ENCODE results near the gene CHIC2. TPM values are rescaled to one million over a fixed set of nuclear protein-coding genes. Genes with fewer than 3 reads are reported as not detected.
A peak's percentile ranks its signal among the peaks of the same experiment; 100 is the strongest.
"Not testable (repeated sequence)": the region's sequence is repeated elsewhere in the genome, so short reads cannot be mapped to it uniquely, and the experiment has no call there.

Gene CHIC2
- polyA plus RNA-seq, 1 donor from 2014 or later = 43.6 TPM

GRCh38 chr4:54058171-54058570, 6.2 kb downstream of the CHIC2 start:
- Mint-ChIP-seq H3K9me3 (no peaks in the 10 kb centered on the region), H3K4me1 (peaks cover 50 to 67% (median 66%) of the 10 kb centered on the region in 3 donors), H3K36me3 (no peaks in the 10 kb centered on the region), H3K27me3 (no peaks in the 10 kb centered on the region), H3K4me3 (peak overlapping the region; percentile 8 to 88 (median 42)), H3K27ac (peak overlapping the region in 2 of 3 donors; percentile 4 to 12)

- Mint-ChIP-seq H3K36me3 (peaks cover 3% of the 10 kb centered on the region), H3K4me3 (peak overlapping the region in 1 of 4 donors; percentile 13), H3K4me1 (peaks cover 40 to 56% (median 56%) of the 10 kb centered on the region in 3 donors), H3K9me3 (no peaks in the 10 kb centered on the region), H3K27ac (peak overlapping the region in 1 of 3 donors; percentile 15), H3K27me3 (no peaks in the 10 kb centered on the region)
Observed at GRCh38 chr4:54056360-54056759, 8.0 kb downstream of the CHIC2 start.

GRCh38 chr4:54055494-54055893, 8.9 kb downstream of the CHIC2 start:
- Mint-ChIP-seq H3K27ac (no peak overlapping the region), H3K4me1 (peaks cover 39 to 57% (median 56%) of the 10 kb centered on the region in 3 donors), H3K36me3 (peaks cover 6% of the 10 kb centered on the region), H3K9me3 (no peaks in the 10 kb centered on the region), H3K4me3 (no peak overlapping the region), H3K27me3 (no peaks in the 10 kb centered on the region)

GRCh38 chr4:54054501-54054900, 9.9 kb downstream of the CHIC2 start:
- H3K9me3 Mint-ChIP-seq = no peaks in the 10 kb centered on the region
- H3K4me1 Mint-ChIP-seq = peaks cover 31 to 52% (median 49%) of the 10 kb centered on the region in 3 donors
- H3K4me3 Mint-ChIP-seq = no peak overlapping the region
- no peak overlapping the region for H3K27ac Mint-ChIP-seq
- peaks cover 7% of the 10 kb centered on the region for H3K36me3 Mint-ChIP-seq
- H3K27me3 Mint-ChIP-seq = no peaks in the 10 kb centered on the region

GRCh38 chr4:54053322-54053721, 11.1 kb downstream of the CHIC2 start:
- H3K4me3 Mint-ChIP-seq, H3K9me3 Mint-ChIP-seq, H3K27me3 Mint-ChIP-seq, H3K27ac Mint-ChIP-seq: not testable (repeated sequence)
- Mint-ChIP-seq H3K4me1 (peaks cover 29 to 50% (median 48%) of the 10 kb centered on the region in 3 donors), H3K36me3 (peaks cover 11% of the 10 kb centered on the region)

- Mint-ChIP-seq H3K27me3 (no peaks in the 10 kb centered on the region), H3K4me3 (no peak overlapping the region), H3K9me3 (no peaks in the 10 kb centered on the region), H3K27ac (no peak overlapping the region), H3K36me3 (peaks cover 17% of the 10 kb centered on the region), H3K4me1 (peaks cover 15 to 25% (median 23%) of the 10 kb centered on the region in 3 donors)
Observed at GRCh38 chr4:54050214-54050904, 14.0 kb downstream of the CHIC2 start.

- H3K27ac Mint-ChIP-seq, H3K9me3 Mint-ChIP-seq, H3K27me3 Mint-ChIP-seq, H3K4me1 Mint-ChIP-seq, H3K4me3 Mint-ChIP-seq: not testable (repeated sequence)
- peaks cover 29% of the 10 kb centered on the region for H3K36me3 Mint-ChIP-seq
Observed at GRCh38 chr4:54043630-54044029, 20.8 kb downstream of the CHIC2 start.

GRCh38 chr4:54041933-54042332, 22.5 kb downstream of the CHIC2 start:
- peaks cover 8% of the 10 kb centered on the region in 3 donors for H3K4me1 Mint-ChIP-seq
- H3K27ac Mint-ChIP-seq = no peak overlapping the region
- no peak overlapping the region for H3K4me3 Mint-ChIP-seq
- H3K36me3 Mint-ChIP-seq = peaks cover 27% of the 10 kb centered on the region
- no peaks in the 10 kb centered on the region for H3K27me3 Mint-ChIP-seq
- peaks cover 0 to 3% (median 0%) of the 10 kb centered on the region in 3 donors for H3K9me3 Mint-ChIP-seq

GRCh38 chr4:54041100-54041499, 23.3 kb downstream of the CHIC2 start:
- H3K36me3 Mint-ChIP-seq = peaks cover 27% of the 10 kb centered on the region
- no peak overlapping the region for H3K27ac Mint-ChIP-seq
- H3K27me3 Mint-ChIP-seq = no peaks in the 10 kb centered on the region
- H3K4me3 Mint-ChIP-seq = no peak overlapping the region
- peaks cover 8 to 14% (median 8%) of the 10 kb centered on the region in 3 donors for H3K4me1 Mint-ChIP-seq
- peaks cover 0 to 3% (median 0%) of the 10 kb centered on the region in 3 donors for H3K9me3 Mint-ChIP-seq

GRCh38 chr4:54038056-54038455, 26.3 kb downstream of the CHIC2 start:
- H3K27me3 Mint-ChIP-seq = no peaks in the 10 kb centered on the region
- peaks cover 2 to 17% (median 8%) of the 10 kb centered on the region in 3 donors for H3K4me1 Mint-ChIP-seq
- no peak overlapping the region for H3K27ac Mint-ChIP-seq
- H3K36me3 Mint-ChIP-seq = peaks cover 21% of the 10 kb centered on the region
- H3K9me3 Mint-ChIP-seq = no peaks in the 10 kb centered on the region
- no peak overlapping the region for H3K4me3 Mint-ChIP-seq

GRCh38 chr4:54036184-54036583, 28.2 kb downstream of the CHIC2 start:
- Mint-ChIP-seq H3K27ac (no peak overlapping the region), H3K27me3 (no peaks in the 10 kb centered on the region), H3K36me3 (peaks cover 19% of the 10 kb centered on the region), H3K4me3 (no peak overlapping the region), H3K9me3 (no peaks in the 10 kb centered on the region), H3K4me1 (peaks cover 0 to 23% (median 7%) of the 10 kb centered on the region in 3 donors)

- H3K36me3 Mint-ChIP-seq = peaks cover 3% of the 10 kb centered on the region
- H3K9me3 Mint-ChIP-seq = no peaks in the 10 kb centered on the region
- peaks cover 0 to 29% (median 9%) of the 10 kb centered on the region in 3 donors for H3K4me1 Mint-ChIP-seq
- peak overlapping the region; percentile 34 to 55 (median 46) for H3K4me3 Mint-ChIP-seq
- H3K27me3 Mint-ChIP-seq = no peaks in the 10 kb centered on the region
- H3K27ac Mint-ChIP-seq = peak overlapping the region in 1 of 3 donors; percentile 75
Observed at GRCh38 chr4:54032558-54033135, 31.8 kb downstream of the CHIC2 start.

- Mint-ChIP-seq H3K4me1 (peaks cover 2 to 13% (median 4%) of the 10 kb centered on the region in 3 donors), H3K36me3 (no peaks in the 10 kb centered on the region), H3K27me3 (no peaks in the 10 kb centered on the region), H3K27ac (no peak overlapping the region), H3K4me3 (no peak overlapping the region), H3K9me3 (no peaks in the 10 kb centered on the region)
Observed at GRCh38 chr4:54027311-54027710, 37.1 kb downstream of the CHIC2 start.

GRCh38 chr4:54025582-54025981, 38.8 kb downstream of the CHIC2 start:
- Mint-ChIP-seq H3K27ac (no peak overlapping the region), H3K4me3 (no peak overlapping the region), H3K9me3 (no peaks in the 10 kb centered on the region), H3K27me3 (no peaks in the 10 kb centered on the region), H3K4me1 (peaks cover 2 to 8% (median 4%) of the 10 kb centered on the region in 3 donors), H3K36me3 (no peaks in the 10 kb centered on the region)

GRCh38 chr4:54023019-54023418, 41.4 kb downstream of the CHIC2 start:
- H3K36me3 Mint-ChIP-seq, H3K9me3 Mint-ChIP-seq, H3K27me3 Mint-ChIP-seq, H3K27ac Mint-ChIP-seq, H3K4me1 Mint-ChIP-seq, H3K4me3 Mint-ChIP-seq: not testable (repeated sequence)

- Mint-ChIP-seq H3K9me3 (no peaks in the 10 kb centered on the region), H3K4me1 (peaks cover 0 to 2% (median 1%) of the 10 kb centered on the region in 3 donors), H3K36me3 (no peaks in the 10 kb centered on the region), H3K4me3 (no peak overlapping the region), H3K27ac (no peak overlapping the region), H3K27me3 (no peaks in the 10 kb centered on the region)
Observed at GRCh38 chr4:54017974-54018373, 46.4 kb downstream of the CHIC2 start.
